Hepatocyte (in vitro differentiated cells): Measurements from ENCODE around the gene LIG3. TPM values are rescaled to one million over a fixed set of nuclear protein-coding genes. Genes with fewer than 3 reads are reported as not detected.

Experiments used
- polyA plus RNA-seq: library from polyadenylated mRNA; unstranded; fragments of >200 nt; fragmentation: Nextera tagmentation; extraction: Ambion mirVana; gene quantifications from 2 replicates; pipeline ENCODE4 v1.2.1, GENCODE V29; 2016
- total RNA-seq: library from RNA; depleted of rRNA; stranded (reverse); fragments of >200 nt; gene quantifications from 2 replicates; pipeline ENCODE4 v1.2.3, GENCODE V29; 2014

Gene LIG3
- total and polyA plus RNA-seq, 2 experiments from 2014 or later: 15.7 to 31.6 TPM

Other genes with a start within 250 kb of the LIG3 start
- gene CCT6B, start 19.1 kb upstream of the LIG3 start, total RNA-seq: 0.76 and 2.6 TPM in 2 replicates
- 1.7 and 2.4 TPM in 2 replicates for gene CCT6B, start 19.1 kb upstream of the LIG3 start, polyA plus RNA-seq
- 11.0 and 16.3 TPM in 2 replicates for gene ZNF830, start 19.0 kb upstream of the LIG3 start, total RNA-seq
- gene ZNF830, start 19.0 kb upstream of the LIG3 start, polyA plus RNA-seq: 9.9 and 11.8 TPM in 2 replicates
- gene RFFL, start 83.2 kb downstream of the LIG3 start, total RNA-seq: 22.7 and 22.9 TPM in 2 replicates
- 12.9 and 14.0 TPM in 2 replicates for gene RFFL, start 83.2 kb downstream of the LIG3 start, polyA plus RNA-seq
- gene RAD51D, start 139.3 kb downstream of the LIG3 start, total RNA-seq: 4.8 and 7.1 TPM in 2 replicates
- gene RAD51D, start 139.3 kb downstream of the LIG3 start, polyA plus RNA-seq: 9.5 and 9.9 TPM in 2 replicates
- not detected in 2 replicates for gene FNDC8, start 141.1 kb downstream of the LIG3 start, total RNA-seq
- not detected in 2 replicates for gene FNDC8, start 141.1 kb downstream of the LIG3 start, polyA plus RNA-seq
- gene NLE1, start 161.8 kb downstream of the LIG3 start, total RNA-seq: 10.9 and 12.7 TPM in 2 replicates
- gene NLE1, start 161.8 kb downstream of the LIG3 start, polyA plus RNA-seq: 3.9 and 6.7 TPM in 2 replicates
- 0.20 TPM in 1 of 2 replicates, not detected in the other for gene UNC45B, start 167.3 kb downstream of the LIG3 start, total RNA-seq
- gene UNC45B, start 167.3 kb downstream of the LIG3 start, polyA plus RNA-seq: not detected in 2 replicates
- gene SLC35G3, start 213.9 kb downstream of the LIG3 start, total RNA-seq: not detected in 2 replicates
- gene SLC35G3, start 213.9 kb downstream of the LIG3 start, polyA plus RNA-seq: not detected in 2 replicates